ENCODE measurements around the gene SLC24A4. TPM values are rescaled to one million over a fixed set of nuclear protein-coding genes. Genes with fewer than 3 reads are reported as not detected.

The SLC24A4 gene
- total RNA-seq, 4 donors from 2014 or later, result 0.75 to 1.9 (median 1.4) TPM

DNA sequence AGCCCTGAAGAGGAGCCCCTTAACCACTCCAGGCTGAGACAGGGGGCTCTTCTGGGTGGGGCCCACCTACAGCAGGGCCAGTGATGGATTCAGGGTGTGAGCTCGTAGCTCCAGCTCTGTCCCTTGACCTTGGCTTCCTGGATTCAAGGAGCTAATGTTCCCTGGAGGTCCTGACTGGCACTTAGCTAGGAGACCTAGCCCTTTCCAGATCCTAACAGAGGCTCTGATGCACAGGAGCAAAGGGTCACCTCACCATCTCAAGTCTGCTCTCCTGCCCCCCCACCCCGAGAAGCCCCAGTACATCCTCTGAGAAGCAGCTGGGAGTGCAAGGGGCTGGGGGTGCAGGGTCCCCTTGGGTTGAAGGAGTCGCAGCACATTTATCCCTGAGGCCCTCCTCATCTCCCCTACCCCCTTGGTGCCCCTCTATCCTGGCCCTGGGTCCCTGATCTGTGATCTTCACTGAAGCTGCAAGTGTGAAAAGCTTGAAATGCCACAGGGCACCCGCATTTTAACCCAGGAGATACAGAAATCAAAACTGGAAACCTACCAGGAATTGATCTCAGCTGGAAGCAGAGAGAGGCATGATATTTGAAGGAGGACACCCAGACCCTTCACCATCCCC is 193.5 kb downstream of the SLC24A4 start:
- TF ChIP-seq, protein P1, sequence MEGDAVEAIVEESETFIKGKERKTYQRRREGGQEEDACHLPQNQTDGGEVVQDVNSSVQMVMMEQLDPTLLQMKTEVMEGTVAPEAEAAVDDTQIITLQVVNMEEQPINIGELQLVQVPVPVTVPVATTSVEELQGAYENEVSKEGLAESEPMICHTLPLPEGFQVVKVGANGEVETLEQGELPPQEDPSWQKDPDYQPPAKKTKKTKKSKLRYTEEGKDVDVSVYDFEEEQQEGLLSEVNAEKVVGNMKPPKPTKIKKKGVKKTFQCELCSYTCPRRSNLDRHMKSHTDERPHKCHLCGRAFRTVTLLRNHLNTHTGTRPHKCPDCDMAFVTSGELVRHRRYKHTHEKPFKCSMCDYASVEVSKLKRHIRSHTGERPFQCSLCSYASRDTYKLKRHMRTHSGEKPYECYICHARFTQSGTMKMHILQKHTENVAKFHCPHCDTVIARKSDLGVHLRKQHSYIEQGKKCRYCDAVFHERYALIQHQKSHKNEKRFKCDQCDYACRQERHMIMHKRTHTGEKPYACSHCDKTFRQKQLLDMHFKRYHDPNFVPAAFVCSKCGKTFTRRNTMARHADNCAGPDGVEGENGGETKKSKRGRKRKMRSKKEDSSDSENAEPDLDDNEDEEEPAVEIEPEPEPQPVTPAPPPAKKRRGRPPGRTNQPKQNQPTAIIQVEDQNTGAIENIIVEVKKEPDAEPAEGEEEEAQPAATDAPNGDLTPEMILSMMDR (IDR thresholded peaks at IDR 0.05; ENCODE audit: low read depth), result no peak

DNA sequence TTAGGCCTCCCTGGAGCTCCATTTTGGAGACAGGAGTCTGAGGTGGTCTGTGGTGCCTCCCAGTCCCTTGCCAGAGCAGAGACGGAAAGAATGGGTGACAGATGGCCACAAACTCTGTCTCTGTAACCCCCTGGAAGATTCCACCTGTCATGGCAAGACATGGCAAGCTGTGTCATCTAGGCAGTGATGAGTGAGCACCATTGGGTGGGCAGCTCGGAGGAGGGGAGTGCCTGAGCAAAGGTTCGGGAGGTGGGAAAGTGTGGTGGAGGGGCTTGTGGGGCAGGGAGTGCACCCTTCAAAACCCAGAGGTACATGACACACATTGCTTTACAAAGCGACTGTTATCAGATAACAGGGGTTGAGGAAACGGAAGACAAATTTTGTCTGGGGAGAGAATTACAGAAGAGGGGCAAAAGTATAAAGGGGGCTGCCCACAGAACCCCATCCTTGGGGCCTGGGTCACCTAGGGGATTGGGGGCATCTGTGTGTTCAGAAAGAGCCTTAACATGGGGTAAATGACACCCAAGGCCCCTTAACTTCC is 194.1 kb downstream of the SLC24A4 start:
- TF ChIP-seq, protein P1 (IDR thresholded peaks at IDR 0.05; ENCODE audit: low read depth), result no peak

DNA sequence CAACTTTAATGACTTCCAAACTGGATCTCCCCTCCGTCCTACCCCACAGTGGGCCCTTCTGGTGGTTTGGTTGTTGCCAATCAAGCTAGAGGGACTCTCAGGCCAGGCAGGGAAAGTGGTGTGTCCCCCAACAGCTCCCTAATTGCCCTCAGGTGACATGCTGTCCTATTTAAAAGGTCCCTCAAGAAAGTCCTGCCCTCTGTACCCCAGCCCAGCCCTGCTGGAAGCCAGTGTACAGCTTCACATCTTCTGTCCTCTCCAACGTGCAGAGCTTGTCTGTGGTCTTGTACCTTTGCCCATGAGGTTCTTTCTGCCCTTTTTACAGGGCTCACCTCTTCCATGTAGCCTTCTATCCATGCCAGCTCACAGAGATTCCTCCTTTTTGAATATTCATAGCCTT is 194.8 kb downstream of the SLC24A4 start:
- TF ChIP-seq, protein P1 (IDR thresholded peaks at IDR 0.05; ENCODE audit: low read depth), result no peak

DNA sequence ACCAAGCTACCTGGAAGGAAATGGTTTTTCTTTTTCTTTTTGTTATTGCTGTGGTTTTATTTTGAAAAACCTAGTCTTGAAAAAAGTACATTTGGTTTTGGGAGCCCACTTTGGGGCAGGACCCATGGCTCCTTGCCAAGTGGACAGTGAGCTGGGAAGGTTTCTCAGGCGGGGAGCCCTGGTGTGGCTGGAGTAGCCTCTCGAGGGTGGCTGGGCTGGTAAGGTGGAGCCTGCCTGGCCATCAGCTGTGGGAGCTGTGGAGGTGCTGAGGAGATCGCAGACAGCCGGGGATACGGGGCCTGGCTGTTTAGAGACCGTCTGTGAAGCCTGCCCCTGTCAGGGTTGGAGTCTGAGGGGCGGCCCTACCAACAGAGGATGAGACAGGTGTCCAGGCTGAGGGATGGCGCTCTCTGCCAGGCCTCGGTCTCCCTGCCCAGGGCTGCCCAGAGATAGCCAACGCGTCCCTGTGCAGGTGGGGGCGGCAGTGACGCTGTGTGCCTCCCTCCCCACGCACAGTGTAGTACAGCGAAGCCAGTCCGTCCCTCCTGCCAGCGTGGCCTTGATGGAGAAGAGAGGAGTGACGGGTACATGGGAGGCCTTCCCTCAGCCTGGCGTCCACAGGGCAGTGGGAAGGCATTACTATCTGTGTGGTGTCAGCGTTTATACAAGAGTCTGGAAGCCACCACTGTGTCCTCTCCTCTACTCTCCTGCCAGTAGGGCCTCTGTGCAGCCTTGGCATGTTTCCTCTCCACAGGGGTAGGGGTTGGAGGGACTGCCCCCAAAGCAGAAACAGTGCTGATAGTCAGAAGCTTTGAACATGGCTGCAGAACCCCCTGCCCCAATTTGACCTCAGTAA is 196.5 kb downstream of the SLC24A4 start:
- TF ChIP-seq, protein P1 (IDR thresholded peaks at IDR 0.05; ENCODE audit: low read depth), result no peak

DNA sequence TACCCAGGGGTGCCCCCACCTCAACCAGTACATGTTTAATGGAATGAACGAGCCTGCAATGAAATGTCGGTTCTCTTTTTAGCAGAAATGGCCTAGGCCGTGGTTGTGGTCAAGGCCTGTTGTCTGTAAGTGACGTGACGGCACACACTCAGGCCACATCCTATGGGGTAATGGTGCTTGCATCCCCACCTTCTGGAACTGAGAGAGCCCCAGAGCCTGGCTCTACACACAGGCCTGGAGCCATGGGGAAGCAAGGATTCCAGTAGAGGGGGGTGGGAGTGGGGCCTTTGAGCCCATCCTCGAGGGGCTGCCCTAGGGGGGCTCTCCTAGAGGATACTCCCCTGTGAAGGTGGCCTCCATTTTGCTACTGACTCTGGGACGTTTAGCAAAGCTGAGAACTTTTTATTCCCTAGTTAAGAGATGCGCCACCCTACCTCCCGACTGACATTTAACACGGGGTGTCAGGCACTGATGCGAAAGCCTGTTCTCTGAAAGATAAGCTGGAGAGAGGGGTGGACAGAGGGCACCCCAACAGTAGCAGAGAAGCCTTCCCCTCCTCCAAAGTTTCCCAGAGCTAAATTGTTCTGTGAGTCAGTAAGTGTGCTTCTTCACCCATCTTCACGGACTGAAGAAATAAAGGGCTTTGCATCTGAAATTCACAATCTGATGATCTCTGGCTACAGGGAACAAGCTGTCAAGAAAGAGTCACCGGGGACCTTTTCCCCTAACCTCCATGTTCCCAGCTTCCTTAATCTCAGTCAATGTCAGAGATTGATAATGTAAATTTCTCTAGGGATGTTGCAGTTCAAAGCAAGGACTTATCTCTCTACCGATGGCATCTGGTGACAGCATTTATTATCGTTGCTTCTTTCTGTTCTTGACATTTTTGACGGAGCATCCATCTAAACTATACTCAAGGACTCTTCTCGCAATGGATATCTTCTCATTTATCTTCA is 197.4 kb downstream of the SLC24A4 start:
- TF ChIP-seq, protein P1 (IDR thresholded peaks at IDR 0.05; ENCODE audit: low read depth), result no peak

DNA sequence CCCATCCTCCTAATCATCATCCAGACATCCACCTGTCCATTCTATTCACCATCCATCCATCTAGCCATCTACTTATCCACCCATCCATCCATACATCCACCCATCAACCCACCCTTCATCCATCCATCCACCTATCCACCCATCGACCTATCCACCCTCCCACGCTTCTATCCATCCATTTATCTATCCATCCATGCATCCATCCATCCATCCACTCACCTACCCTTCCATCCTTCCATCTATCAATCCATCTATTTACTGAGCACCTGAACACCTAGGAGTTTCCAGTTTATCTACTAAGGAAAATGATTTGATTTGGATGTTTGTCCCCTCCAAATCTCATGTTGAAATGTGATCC is 198.1 kb downstream of the SLC24A4 start:
- TF ChIP-seq, protein P1 (IDR thresholded peaks at IDR 0.05; ENCODE audit: low read depth), result no peak
